HG02884 (cell line): ENCODE data around the gene TUBA1C.
"Not testable (repeated sequence)": the region's sequence is repeated elsewhere in the genome, so short reads cannot be mapped to it uniquely, and the experiment has no call there.

Experiments
- ATAC-seq: cut with Tn5 transposase; IDR thresholded peaks from one replicate; pipeline ENCODE4 v1.9.1; 2021; ENCODE audit warnings: mild to moderate bottlenecking, moderate library complexity; ENCODE audit not compliant: unreplicated experiment

TUBA1C gene

GRCh38 chr12:49282740-49283375 lies 18.0 kb downstream of the TUBA1C start:
- ATAC-seq: not testable (repeated sequence)

- ATAC-seq: no peak
These were observed 18.9 kb downstream of the TUBA1C start for GRCh38 chr12:49283541-49284429.

DNA sequence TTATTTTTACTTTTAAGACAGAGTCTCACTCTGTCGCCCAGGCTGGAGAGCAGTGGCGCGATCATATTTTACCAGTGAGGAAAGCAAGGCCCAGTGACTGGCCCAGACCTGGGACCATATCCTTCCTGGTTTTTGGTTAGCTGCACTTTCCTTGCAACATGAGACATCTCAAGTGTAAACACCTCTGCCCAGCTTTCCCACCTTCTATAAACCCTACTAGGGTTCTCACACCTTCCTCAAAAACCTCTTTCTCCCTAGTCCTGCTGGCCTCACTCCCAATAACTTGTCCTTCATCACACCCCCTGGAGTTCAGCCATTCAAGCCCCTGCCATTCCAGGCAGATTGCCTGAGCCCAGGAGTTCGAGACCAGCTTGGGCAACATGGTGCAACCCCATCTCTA lies 19.8 kb downstream of the TUBA1C start:
- no peak for ATAC-seq

DNA sequence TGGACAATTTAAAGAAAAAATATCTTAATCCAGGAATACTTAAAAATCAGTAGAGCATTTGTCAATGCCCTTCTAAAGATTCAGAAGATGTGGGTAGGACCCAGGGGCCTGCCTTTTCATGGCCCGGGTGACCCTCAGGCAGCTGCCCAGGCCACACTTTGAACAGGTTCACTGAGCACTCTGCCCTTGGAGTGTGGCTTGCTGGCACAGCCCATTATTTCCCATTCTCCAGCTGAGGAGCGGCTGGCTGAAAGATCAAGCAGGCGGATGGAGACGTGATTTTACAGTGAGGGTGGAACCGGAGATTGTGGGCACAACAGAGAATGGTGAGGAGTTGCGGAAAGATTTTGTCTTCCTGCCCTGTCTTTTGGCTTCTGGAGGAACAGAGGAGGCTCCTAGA lies 23.0 kb downstream of the TUBA1C start:
- no peak for ATAC-seq

GRCh38 chr12:49288412-49288853 lies 23.6 kb downstream of the TUBA1C start:
- ATAC-seq: no peak

DNA sequence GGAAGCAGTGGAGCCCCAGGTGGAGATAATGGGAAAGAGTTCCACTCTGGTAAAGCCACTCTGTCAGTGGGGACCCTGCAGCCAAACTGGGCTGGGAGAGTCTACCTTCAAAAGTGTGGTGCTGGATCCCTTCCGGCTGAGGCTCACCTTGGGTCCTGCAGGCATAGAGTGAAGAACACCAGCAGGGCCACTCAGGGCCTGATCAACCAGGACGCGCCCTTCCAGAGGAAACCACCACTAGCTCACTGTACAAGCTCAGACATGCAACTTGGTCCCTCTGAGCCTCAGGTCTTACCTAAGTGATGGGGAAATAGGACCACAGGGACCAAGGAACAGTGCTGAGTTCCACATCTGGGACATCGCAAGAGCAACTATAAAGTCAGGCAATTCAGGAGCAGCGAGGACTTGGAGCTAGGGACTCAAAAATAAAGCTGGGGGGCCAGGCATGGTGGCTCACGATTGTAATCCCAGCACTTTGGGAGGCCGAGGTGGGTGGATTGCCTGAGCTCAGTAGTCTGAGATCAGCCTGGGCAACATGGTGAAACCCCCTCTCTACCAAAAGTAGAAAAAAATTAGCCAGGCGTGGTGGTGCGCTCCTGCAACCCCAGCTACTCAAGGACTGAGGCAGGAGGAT lies 24.2 kb downstream of the TUBA1C start:
- ATAC-seq: no peak

GRCh38 chr12:49292729-49293055 lies 27.8 kb downstream of the TUBA1C start:
- ATAC-seq: no peak

GRCh38 chr12:49293056-49293956 lies 28.4 kb downstream of the TUBA1C start:
- ATAC-seq: no peak

DNA sequence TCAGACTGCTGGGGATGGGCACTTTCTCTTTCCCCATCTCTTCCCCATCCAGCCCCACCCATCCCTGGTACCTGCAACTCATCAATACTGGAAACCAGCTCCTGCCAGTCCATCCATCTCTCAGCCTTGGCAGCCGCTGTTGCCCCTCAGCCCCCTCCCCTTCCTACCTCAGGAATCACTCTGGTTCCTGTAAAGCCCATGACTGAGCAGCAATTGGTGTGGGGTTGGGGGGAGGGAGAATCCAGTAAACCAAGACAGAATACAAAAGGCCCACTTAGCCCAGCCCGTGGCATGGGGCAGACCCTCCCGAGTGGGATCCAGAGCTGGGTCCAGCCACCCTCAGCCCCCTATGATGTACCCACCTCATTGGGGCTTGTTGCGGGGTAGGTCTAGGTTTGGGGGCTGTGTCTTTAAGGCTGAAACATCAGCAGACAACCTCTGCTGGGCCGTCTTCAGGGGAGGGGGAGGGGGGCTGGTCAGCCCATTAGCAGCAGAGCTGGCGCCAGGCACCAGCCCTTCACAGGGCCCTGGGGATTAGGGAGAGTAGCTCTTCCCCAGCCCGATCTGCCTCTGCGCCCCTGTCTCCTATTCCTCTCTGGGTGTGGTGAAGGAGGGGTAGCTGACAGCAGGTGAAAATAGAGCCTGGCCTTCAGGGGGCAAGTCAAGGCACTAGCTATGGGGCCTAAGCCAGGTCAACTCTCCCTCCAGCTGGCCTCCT lies 29.4 kb downstream of the TUBA1C start:
- ATAC-seq: no peak

GRCh38 chr12:49294804-49295081 lies 29.9 kb downstream of the TUBA1C start:
- no peak for ATAC-seq

DNA sequence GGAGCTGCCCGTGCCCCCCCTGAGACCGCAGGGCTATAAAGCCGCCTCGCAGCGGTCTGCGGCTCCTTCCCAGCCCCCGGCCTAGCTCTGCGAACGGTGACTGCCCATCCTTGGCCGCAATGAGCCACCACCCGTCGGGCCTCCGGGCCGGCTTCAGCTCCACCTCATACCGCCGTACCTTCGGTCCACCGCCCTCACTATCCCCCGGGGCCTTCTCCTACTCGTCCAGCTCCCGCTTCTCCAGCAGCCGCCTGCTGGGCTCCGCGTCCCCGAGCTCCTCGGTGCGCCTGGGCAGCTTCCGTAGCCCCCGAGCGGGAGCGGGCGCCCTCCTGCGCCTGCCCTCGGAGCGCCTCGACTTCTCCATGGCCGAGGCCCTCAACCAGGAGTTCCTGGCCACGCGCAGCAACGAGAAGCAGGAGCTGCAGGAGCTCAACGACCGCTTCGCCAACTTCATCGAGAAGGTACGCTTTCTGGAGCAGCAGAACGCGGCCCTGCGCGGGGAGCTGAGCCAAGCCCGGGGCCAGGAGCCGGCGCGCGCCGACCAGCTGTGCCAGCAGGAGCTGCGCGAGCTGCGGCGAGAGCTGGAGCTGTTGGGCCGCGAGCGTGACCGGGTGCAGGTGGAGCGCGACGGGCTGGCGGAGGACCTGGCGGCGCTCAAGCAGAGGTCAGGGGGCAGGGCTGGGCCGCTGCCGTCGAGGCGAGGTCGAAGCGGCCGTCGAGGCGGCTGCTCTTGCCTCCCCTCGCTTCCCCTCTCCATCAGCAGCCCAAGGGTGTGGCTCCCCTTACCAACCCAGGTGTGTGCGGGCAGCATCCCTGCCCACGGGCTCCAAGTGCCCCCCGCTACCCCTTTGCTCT lies 30.4 kb downstream of the TUBA1C start, which contains the start of gene PRPH:
Gene PRPH, plus strand, starts transcription at position 66 of the 855 bp plus-strand sequence. Its CDS starts 54 bp downstream, at position 120.
- ATAC-seq: no peak

GRCh38 chr12:49296034-49296835 lies 31.4 kb downstream of the TUBA1C start:
- no peak for ATAC-seq

DNA sequence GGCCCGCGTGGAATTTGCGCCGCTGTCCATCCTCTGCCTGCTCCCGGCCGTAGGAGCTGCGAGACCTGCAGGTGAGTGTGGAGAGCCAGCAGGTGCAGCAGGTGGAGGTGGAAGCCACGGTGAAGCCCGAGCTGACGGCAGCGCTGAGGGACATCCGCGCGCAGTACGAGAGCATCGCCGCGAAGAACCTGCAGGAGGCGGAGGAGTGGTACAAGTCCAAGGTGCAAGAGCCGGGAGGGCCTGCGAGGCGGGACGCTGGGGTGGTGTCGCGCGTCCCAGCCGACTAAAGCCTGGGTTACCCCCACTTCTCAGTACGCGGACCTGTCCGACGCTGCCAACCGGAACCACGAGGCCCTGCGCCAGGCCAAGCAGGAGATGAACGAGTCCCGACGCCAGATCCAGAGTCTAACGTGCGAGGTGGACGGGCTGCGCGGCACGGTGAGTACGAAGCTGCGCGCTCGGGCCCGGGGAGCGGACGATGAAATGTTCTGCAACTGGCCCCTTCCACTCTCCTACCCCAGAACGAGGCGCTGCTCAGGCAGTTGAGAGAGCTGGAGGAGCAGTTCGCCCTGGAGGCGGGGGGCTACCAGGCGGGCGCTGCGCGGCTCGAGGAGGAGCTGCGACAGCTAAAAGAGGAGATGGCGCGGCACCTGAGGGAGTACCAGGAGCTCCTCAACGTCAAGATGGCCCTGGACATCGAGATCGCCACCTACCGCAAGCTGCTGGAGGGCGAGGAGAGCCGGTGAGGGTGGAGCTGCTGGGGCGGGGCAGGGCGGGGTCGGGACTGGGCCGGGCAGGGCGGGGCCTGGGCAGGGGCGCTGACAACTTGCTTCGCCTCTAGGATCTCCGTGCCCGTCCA lies 32.2 kb downstream of the TUBA1C start:
- no peak for ATAC-seq

DNA sequence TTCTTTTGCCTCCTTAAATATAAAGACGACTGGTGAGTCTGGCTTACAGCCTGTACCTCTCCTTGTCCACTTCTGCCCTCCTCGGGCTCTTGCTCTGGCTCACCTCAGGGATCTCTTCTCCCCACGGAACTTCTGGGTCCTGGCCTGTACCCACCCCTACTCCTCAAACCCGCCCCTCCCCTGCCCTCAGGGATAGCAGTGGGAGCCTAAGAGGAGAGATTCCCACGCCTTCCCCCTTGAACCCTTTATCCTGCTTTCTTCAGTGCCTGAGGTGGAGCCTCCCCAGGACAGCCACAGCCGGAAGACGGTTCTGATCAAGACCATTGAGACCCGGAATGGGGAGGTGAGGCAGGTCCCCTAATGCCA lies 32.8 kb downstream of the TUBA1C start:
- no peak for ATAC-seq

GRCh38 chr12:49298160-49298559 lies 33.3 kb downstream of the TUBA1C start:
- ATAC-seq: no peak

DNA sequence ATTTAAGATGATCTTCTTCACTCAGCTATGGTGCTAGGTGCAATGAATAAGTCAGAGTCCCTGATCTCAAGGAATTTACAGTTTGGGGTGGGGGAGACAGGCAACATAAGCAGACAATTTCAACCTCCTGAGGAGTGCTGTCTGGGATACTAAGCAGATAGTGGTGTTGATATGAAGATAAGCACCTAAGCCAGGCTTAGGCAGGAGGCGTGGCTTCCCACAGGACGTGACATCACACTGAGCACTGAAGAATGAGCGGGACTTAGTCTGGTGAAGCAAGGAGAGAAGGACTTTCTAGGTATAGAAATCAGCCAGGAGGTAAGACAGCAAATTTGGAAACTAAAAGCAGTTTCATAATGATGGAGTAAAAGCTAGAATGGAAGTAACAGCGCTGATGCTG lies 36.9 kb downstream of the TUBA1C start:
- no peak for ATAC-seq

DNA sequence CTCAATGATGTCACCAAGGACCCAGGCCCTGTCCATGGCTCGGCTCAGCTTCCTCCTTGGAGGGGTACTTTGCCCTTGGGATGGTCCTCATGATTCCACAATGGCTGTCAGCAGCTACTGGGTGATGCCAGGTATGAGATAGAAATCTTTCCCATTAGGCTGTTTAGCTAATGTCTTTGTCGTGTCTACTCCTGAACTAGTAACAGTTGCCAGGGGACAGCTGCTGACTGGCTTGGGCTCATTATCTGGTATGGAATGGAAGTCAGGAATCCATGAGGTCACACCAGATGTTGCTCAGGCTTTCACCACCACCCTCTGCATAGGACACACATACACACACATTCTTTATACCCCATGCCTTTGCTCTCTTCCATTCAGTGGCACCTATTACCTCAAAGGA lies 39.3 kb downstream of the TUBA1C start:
- ATAC-seq: no peak
